ENCODE measurements around the gene NRAS.

GRCh38 chr1:114755006-114755931 is 38.7 kb upstream of the NRAS start:
- TF ChIP-seq POLR2A (conservative IDR thresholded peaks at IDR 0.05), result no peak
- no peak for TF ChIP-seq CBX8 (IDR thresholded peaks at IDR 0.05; ENCODE audit: borderline replicate concordance, extremely low read depth, low read depth, low read length, poor library complexity, severe bottlenecking)
- no peak for TF ChIP-seq ZNF274 (IDR thresholded peaks at IDR 0.05; ENCODE audit: borderline replicate concordance, low read depth, low read length)
- no peak for TF ChIP-seq CBFB (CRISPR knock-in tag; IDR thresholded peaks at IDR 0.05)
- no peak for TF ChIP-seq ZHX1 (conservative IDR thresholded peaks at IDR 0.05; ENCODE audit: low read length)
- no peak for TF ChIP-seq SMC3 (conservative IDR thresholded peaks at IDR 0.05; ENCODE audit: insufficient read depth, low read depth, low read length)
- TF ChIP-seq ZNF639 (CRISPR knock-in tag; conservative IDR thresholded peaks at IDR 0.05 in 1 of 2, IDR thresholded peaks at IDR 0.05 in 1 of 2), result no peak
- no peak for TF ChIP-seq TSC22D4 (tag; IDR thresholded peaks at IDR 0.05)
- TF ChIP-seq STAT6 (CRISPR knock-in tag; IDR thresholded peaks at IDR 0.05), result no peak
- no peak for TF ChIP-seq SP1 (CRISPR knock-in tag; IDR thresholded peaks at IDR 0.05)
